Breast epithelium (tissue), 4 donors: ENCODE measurements around the gene ACBD3. TPM values are rescaled to one million over a fixed set of nuclear protein-coding genes. Genes with fewer than 3 reads are reported as not detected.

Source experiments
- DNase-seq, 2 donors: peaks; one replicate each; pipeline ENCODE4 v3.0.0-alpha.2; 2019; ENCODE audit warnings: low spot score in 2 of 2
- H3K27ac ChIP-seq, 2 donors: fragments of 200-600 bp; sonication (generic) in 1 of 2; one replicate each; pipeline ENCODE4 v1.5.1; 2016 to 2019; ENCODE audit warnings: mild to moderate bottlenecking in 1 of 2
- H3K27me3 ChIP-seq, 2 donors: fragments of 200-600 bp; sonication (generic) in 1 of 2; one replicate each; pipeline versions ENCODE4 v1.5.1 to v1.6.0; 2017 to 2019; ENCODE audit warnings: control low read depth in 1 of 2, mild to moderate bottlenecking in 1 of 2
- H3K36me3 ChIP-seq: fragments of 200-600 bp; one replicate; pipeline ENCODE4 v1.5.1; 2019
- H3K4me1 ChIP-seq, 2 donors: fragments of 200-600 bp; sonication (generic); one replicate each; pipeline ENCODE4 v1.5.1; 2016 to 2019; ENCODE audit warnings: control low read depth in 1 of 2
- H3K4me3 ChIP-seq, 3 donors: fragments of 200-600 bp; sonication (generic); 1 replicate in 2 of 3; 2 replicates in 1 of 3; pipeline ENCODE4 v1.5.1; 2016 to 2019; ENCODE audit warnings: mild to moderate bottlenecking in 3 of 3, moderate library complexity in 2 of 3
- H3K9me3 ChIP-seq, 2 donors: fragments of 200-600 bp; sonication (generic) in 1 of 2; one replicate each; pipeline ENCODE4 v1.5.1; 2016 to 2019; ENCODE audit warnings: control low read depth in 1 of 2
- CTCF ChIP-seq, 3 donors: fragments of 450-650 bp; IDR thresholded peaks; one replicate each; pipeline ENCODE4 v1.5.1; 2016 to 2017; ENCODE audit warnings: antibody characterized with exemption in 3 of 3, mild to moderate bottlenecking in 3 of 3, moderate library complexity in 3 of 3
- POLR2A ChIP-seq: fragments of 450-650 bp; IDR thresholded peaks from one replicate; pipeline ENCODE4 v1.6.1; 2016; ENCODE audit warnings: antibody characterized with exemption, mild to moderate bottlenecking, moderate library complexity
- POLR2AphosphoS5 ChIP-seq, 3 donors: sonication (generic); formaldehyde crosslinking; IDR thresholded peaks; one replicate each; pipeline ENCODE4 v1.6.1; 2017; ENCODE audit warnings: antibody characterized with exemption in 3 of 3
- intact Hi-C: fragments of 100-400 bp; cut with DNase I; formaldehyde crosslinking; loops from one replicate; pipeline ENCODE4 v1.15.1; 2023; ENCODE audit warnings: low total_unique reads
- total RNA-seq, 3 donors: library from RNA; depleted of rRNA; stranded (reverse); fragments of >200 nt; gene quantifications; one replicate each; pipeline ENCODE4 v1.1.0, GENCODE V29; 2016

Gene ACBD3
- total RNA-seq, 3 donors from 2014 or later, result 52.4 to 63.9 (median 54.4) TPM

GRCh38 chr1:226166341-226166740 lies 20.2 kb downstream of the ACBD3 start:
- no peak for TF ChIP-seq CTCF (IDR thresholded peaks at IDR 0.05)
- no peak for TF ChIP-seq POLR2AphosphoS5 (IDR thresholded peaks at IDR 0.05)
- TF ChIP-seq POLR2A, result no peak
- no peak overlapping the region for H3K27ac ChIP-seq
- H3K36me3 ChIP-seq, result peaks cover 10% of the 10 kb centered on the region
- intact Hi-C loops, result no loop called here
- no peaks in the 10 kb centered on the region for H3K9me3 ChIP-seq
- H3K27me3 ChIP-seq, result no peaks in the 10 kb centered on the region
- H3K4me1 ChIP-seq, result no peaks in the 10 kb centered on the region
- no peak overlapping the region for H3K4me3 ChIP-seq
- no peak for DNase-seq

- TF ChIP-seq CTCF (IDR thresholded peaks at IDR 0.05) (no peak), POLR2AphosphoS5 (IDR thresholded peaks at IDR 0.05) (no peak), POLR2A (no peak)
- Histone ChIP-seq H3K27ac (no peak overlapping the region), H3K9me3 (no peaks in the 10 kb centered on the region), H3K36me3 (peaks cover 11% of the 10 kb centered on the region), H3K4me3 (no peak overlapping the region), H3K4me1 (no peaks in the 10 kb centered on the region), H3K27me3 (no peaks in the 10 kb centered on the region)
- no peak for DNase-seq
- intact Hi-C loops, result no loop called here
These were observed 22.4 kb downstream of the ACBD3 start for GRCh38 chr1:226164154-226164553.

GRCh38 chr1:226162898-226163297 lies 23.6 kb downstream of the ACBD3 start:
- Histone ChIP-seq H3K4me3 (no peak overlapping the region), H3K27me3 (no peaks in the 10 kb centered on the region), H3K27ac (no peak overlapping the region), H3K4me1 (no peaks in the 10 kb centered on the region), H3K36me3 (peaks cover 15% of the 10 kb centered on the region), H3K9me3 (no peaks in the 10 kb centered on the region)
- intact Hi-C loops, result no loop called here
- TF ChIP-seq POLR2A, result no peak
- TF ChIP-seq POLR2AphosphoS5 (IDR thresholded peaks at IDR 0.05), result no peak
- DNase-seq, result no peak

DNA sequence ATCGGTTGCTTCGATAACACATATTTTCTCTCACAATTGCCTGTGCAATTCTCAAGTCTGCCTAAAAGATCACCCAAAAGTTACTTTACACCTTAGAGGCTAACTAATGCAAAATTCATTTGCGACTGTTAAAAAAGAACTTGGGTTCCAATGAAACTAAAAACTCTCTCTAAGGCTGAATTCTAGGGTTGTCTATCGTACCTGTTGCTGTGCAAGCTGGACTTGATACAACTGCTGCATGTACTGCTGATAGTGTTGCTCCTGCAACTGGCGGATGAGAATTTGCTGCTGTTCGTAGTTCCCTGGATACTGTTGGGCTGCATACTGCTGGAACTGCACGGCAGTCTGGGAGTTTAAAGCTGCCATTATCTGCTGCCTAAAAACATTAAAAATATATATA lies 27.6 kb downstream of the ACBD3 start:
- Histone ChIP-seq H3K4me1 (no peaks in the 10 kb centered on the region), H3K36me3 (peaks cover 10% of the 10 kb centered on the region), H3K9me3 (no peaks in the 10 kb centered on the region), H3K4me3 (no peak overlapping the region), H3K27me3 (no peaks in the 10 kb centered on the region), H3K27ac (no peak overlapping the region)
- no peak for DNase-seq
- TF ChIP-seq POLR2AphosphoS5 (IDR thresholded peaks at IDR 0.05) (no peak), CTCF (IDR thresholded peaks at IDR 0.05) (no peak), POLR2A (no peak)
- intact Hi-C loops, result no loop called here

GRCh38 chr1:226158457-226158856 lies 28.1 kb downstream of the ACBD3 start:
- intact Hi-C loops, result no loop called here
- H3K27me3 ChIP-seq, result no peaks in the 10 kb centered on the region
- no peaks in the 10 kb centered on the region for H3K4me1 ChIP-seq
- TF ChIP-seq POLR2AphosphoS5 (IDR thresholded peaks at IDR 0.05) (no peak), POLR2A (no peak), CTCF (IDR thresholded peaks at IDR 0.05) (no peak)
- no peak overlapping the region for H3K27ac ChIP-seq
- H3K36me3 ChIP-seq, result peaks cover 10% of the 10 kb centered on the region
- DNase-seq, result no peak
- no peak overlapping the region for H3K4me3 ChIP-seq
- no peaks in the 10 kb centered on the region for H3K9me3 ChIP-seq

GRCh38 chr1:226157761-226158316 lies 28.7 kb downstream of the ACBD3 start:
- H3K36me3 ChIP-seq, result peaks cover 10% of the 10 kb centered on the region
- no peaks in the 10 kb centered on the region for H3K27me3 ChIP-seq
- H3K4me3 ChIP-seq, result no peak overlapping the region
- intact Hi-C loops, result no loop called here
- DNase-seq, result no peak
- H3K27ac ChIP-seq, result no peak overlapping the region
- H3K4me1 ChIP-seq, result no peaks in the 10 kb centered on the region
- H3K9me3 ChIP-seq, result no peaks in the 10 kb centered on the region
- no peak for TF ChIP-seq POLR2AphosphoS5 (IDR thresholded peaks at IDR 0.05)
- TF ChIP-seq POLR2A, result no peak
- TF ChIP-seq CTCF (IDR thresholded peaks at IDR 0.05), result no peak
